ENCODE data around the gene TINAG.

DNA sequence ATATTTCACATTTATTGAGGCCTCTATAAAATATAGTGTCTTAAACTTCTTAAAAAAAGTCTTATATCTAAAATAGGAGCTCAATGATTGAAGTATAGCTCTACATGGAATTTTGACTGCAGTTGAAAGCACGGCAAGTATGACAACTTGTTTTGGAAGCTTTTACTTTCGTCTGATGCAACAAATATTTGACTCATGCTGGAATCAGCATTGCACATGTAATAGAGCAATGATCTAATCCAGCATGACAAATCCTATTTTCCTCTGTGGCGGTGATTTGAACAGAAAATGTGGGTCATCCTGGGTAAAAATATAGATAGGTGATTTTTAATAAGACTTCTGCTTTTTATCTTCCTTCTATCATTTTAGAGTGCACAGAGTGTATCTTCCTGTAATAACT, 111.6 kb downstream of the TINAG start:
- TF ChIP-seq, protein P1, sequence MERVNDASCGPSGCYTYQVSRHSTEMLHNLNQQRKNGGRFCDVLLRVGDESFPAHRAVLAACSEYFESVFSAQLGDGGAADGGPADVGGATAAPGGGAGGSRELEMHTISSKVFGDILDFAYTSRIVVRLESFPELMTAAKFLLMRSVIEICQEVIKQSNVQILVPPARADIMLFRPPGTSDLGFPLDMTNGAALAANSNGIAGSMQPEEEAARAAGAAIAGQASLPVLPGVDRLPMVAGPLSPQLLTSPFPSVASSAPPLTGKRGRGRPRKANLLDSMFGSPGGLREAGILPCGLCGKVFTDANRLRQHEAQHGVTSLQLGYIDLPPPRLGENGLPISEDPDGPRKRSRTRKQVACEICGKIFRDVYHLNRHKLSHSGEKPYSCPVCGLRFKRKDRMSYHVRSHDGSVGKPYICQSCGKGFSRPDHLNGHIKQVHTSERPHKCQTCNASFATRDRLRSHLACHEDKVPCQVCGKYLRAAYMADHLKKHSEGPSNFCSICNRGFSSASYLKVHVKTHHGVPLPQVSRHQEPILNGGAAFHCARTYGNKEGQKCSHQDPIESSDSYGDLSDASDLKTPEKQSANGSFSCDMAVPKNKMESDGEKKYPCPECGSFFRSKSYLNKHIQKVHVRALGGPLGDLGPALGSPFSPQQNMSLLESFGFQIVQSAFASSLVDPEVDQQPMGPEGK (CRISPR knock-in tag; IDR thresholded peaks at IDR 0.05; ENCODE audit: borderline replicate concordance), result no peak
- no peak for TF ChIP-seq ZNF70 (CRISPR knock-in tag; IDR thresholded peaks at IDR 0.05)
- TF ChIP-seq ZNF565 (CRISPR knock-in tag; conservative IDR thresholded peaks at IDR 0.05; ENCODE audit: low read depth), result no peak
- TF ChIP-seq RARB (CRISPR knock-in tag; IDR thresholded peaks at IDR 0.05), result no peak
- TF ChIP-seq, protein P2, sequence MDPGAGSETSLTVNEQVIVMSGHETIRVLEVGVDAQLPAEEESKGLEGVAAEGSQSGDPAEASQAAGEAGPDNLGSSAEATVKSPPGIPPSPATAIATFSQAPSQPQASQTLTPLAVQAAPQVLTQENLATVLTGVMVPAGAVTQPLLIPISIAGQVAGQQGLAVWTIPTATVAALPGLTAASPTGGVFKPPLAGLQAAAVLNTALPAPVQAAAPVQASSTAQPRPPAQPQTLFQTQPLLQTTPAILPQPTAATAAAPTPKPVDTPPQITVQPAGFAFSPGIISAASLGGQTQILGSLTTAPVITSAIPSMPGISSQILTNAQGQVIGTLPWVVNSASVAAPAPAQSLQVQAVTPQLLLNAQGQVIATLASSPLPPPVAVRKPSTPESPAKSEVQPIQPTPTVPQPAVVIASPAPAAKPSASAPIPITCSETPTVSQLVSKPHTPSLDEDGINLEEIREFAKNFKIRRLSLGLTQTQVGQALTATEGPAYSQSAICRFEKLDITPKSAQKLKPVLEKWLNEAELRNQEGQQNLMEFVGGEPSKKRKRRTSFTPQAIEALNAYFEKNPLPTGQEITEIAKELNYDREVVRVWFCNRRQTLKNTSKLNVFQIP (CRISPR knock-in tag; IDR thresholded peaks at IDR 0.05; ENCODE audit: borderline replicate concordance, low read depth), result no peak
- TF ChIP-seq ZC3H10 (CRISPR knock-in tag; IDR thresholded peaks at IDR 0.05), result no peak

Data from SK-N-SH treated with all-trans-retinoic acid at 6 μM for 48 hours (cell line).